Thyroid gland (tissue), 4 donors: ENCODE results near the gene MPST. TPM values are rescaled to one million over a fixed set of nuclear protein-coding genes. Genes with fewer than 3 reads are reported as not detected.

Experiments used
- DNase-seq, 2 donors: peaks; one replicate each; pipeline ENCODE4 v3.0.0-alpha.2; 2019
- H3K27ac ChIP-seq, 3 donors: fragments of 200-600 bp; sonication (generic); 1 replicate in 2 of 3; 2 replicates in 1 of 3; pipeline ENCODE4 v1.5.1; 2016 to 2019; ENCODE audit warnings: mild to moderate bottlenecking in 1 of 3, moderate library complexity in 1 of 3
- H3K27me3 ChIP-seq: fragments of 200-600 bp; sonication (generic); one replicate; pipeline ENCODE4 v1.5.1; 2019
- H3K36me3 ChIP-seq, 2 donors: fragments of 200-600 bp; sonication (generic); one replicate each; pipeline ENCODE4 v1.5.1; 2016 to 2019
- H3K4me1 ChIP-seq, 2 donors: fragments of 200-600 bp; sonication (generic); one replicate each; pipeline ENCODE4 v1.5.1; 2017 to 2019
- H3K4me3 ChIP-seq, 3 donors: fragments of 200-600 bp; sonication (generic); replicated peaks in 1 of 3; 1 replicate in 2 of 3; 2 replicates in 1 of 3; pipeline ENCODE4 v1.5.1; 2016; ENCODE audit warnings: mild to moderate bottlenecking in 1 of 3
- H3K9me3 ChIP-seq: fragments of 200-600 bp; sonication (generic); one replicate; pipeline ENCODE4 v1.5.1; 2017
- CTCF ChIP-seq, 6 experiments: fragments of 200-600 bp in 3 of 6; fragments of 450-650 bp in 3 of 6; sonication (generic) in 3 of 6; IDR thresholded peaks; one replicate each; pipeline ENCODE4 v1.5.1; 2016 to 2019; ENCODE audit warnings: antibody characterized with exemption in 6 of 6, mild to moderate bottlenecking in 2 of 6, inconsistent platforms in 1 of 6, moderate library complexity in 1 of 6
- POLR2A ChIP-seq, 2 donors: fragments of 450-650 bp; IDR thresholded peaks; one replicate each; pipeline ENCODE4 v1.6.1; 2017; ENCODE audit warnings: antibody characterized with exemption in 2 of 2, mild to moderate bottlenecking in 2 of 2, moderate library complexity in 1 of 2
- WGBS, 2 donors: methylation state at CpG; one replicate each; pipeline ENCODE4 v1.1.5; 2017; 5-methylcytosine and 5-hydroxymethylcytosine counted together
- intact Hi-C: fragments of 100-400 bp; cut with DNase I; formaldehyde crosslinking; loops from one replicate; pipeline ENCODE4 v1.15.1; 2023
- total RNA-seq, 4 donors: library from RNA; depleted of rRNA; stranded (reverse); fragments of >200 nt; gene quantifications; one replicate each; pipeline ENCODE4 v1.2.3, GENCODE V29; 2016

Gene MPST
- total RNA-seq, 4 donors from 2014 or later = 67.7 to 102 (median 93.6) TPM

- H3K27ac ChIP-seq = no peak overlapping the region
- no peaks in the 10 kb centered on the region for H3K27me3 ChIP-seq
- intact Hi-C loops = no loop called here
- no peak overlapping the region for H3K4me3 ChIP-seq
- H3K36me3 ChIP-seq = no peaks in the 10 kb centered on the region
- WGBS, 2 donors = 76 to 90% methylated on average over 12 to 15 of the region's 20 CpGs
- peaks cover 12 to 24% of the 10 kb centered on the region in 2 donors for H3K4me1 ChIP-seq
- TF ChIP-seq CTCF (IDR thresholded peaks at IDR 0.05) (no peak), POLR2A (IDR thresholded peaks at IDR 0.05) (no peak)
- no peaks in the 10 kb centered on the region for H3K9me3 ChIP-seq
- no peak for DNase-seq
These were observed 8.6 kb upstream of the MPST start for GRCh38 chr22:37010976-37011375.

- 97% methylated on average over 3 of the region's 3 CpGs for WGBS, 2 donors
- TF ChIP-seq POLR2A (IDR thresholded peaks at IDR 0.05) = no peak
- TF ChIP-seq CTCF (IDR thresholded peaks at IDR 0.05) = no peak
- DNase-seq = no peak
- intact Hi-C loops = no loop called here
- peaks cover 12 to 24% of the 10 kb centered on the region in 2 donors for H3K4me1 ChIP-seq
- H3K9me3 ChIP-seq = no peaks in the 10 kb centered on the region
- H3K27me3 ChIP-seq = no peaks in the 10 kb centered on the region
- peak overlapping the region in 2 of 3 donors; percentile 46 to 63 for H3K27ac ChIP-seq
- no peaks in the 10 kb centered on the region for H3K36me3 ChIP-seq
- H3K4me3 ChIP-seq = no peak overlapping the region
These were observed 8.1 kb upstream of the MPST start for GRCh38 chr22:37011472-37011871.

- intact Hi-C loops = no loop called here
- Histone ChIP-seq H3K9me3 (no peaks in the 10 kb centered on the region), H3K4me3 (no peak overlapping the region), H3K27ac (peak overlapping the region in 2 of 3 donors; percentile 46 to 63), H3K36me3 (no peaks in the 10 kb centered on the region), H3K27me3 (no peaks in the 10 kb centered on the region), H3K4me1 (peaks cover 12 to 27% of the 10 kb centered on the region in 2 donors)
- TF ChIP-seq CTCF (IDR thresholded peaks at IDR 0.05) (no peak), POLR2A (IDR thresholded peaks at IDR 0.05) (no peak)
- peak; percentile 67 to 68 for DNase-seq
- 68 to 75% methylated on average over 8 to 9 of the region's 9 CpGs for whole genome bisulfite sequencing, 2 donors
These were observed 7.2 kb upstream of the MPST start for GRCh38 chr22:37012262-37012904.

GRCh38 chr22:37012956-37013355, 6.6 kb upstream of the MPST start:
- DNase-seq = no peak
- no peaks in the 10 kb centered on the region for H3K36me3 ChIP-seq
- peaks cover 13 to 32% of the 10 kb centered on the region in 2 donors for H3K4me1 ChIP-seq
- WGBS, 2 donors = 86% methylated on average over 10 of the region's 10 CpGs
- intact Hi-C loops = no loop called here
- H3K27me3 ChIP-seq = no peaks in the 10 kb centered on the region
- TF ChIP-seq POLR2A (IDR thresholded peaks at IDR 0.05) = no peak
- no peak for TF ChIP-seq CTCF (IDR thresholded peaks at IDR 0.05)
- H3K9me3 ChIP-seq = no peaks in the 10 kb centered on the region
- H3K27ac ChIP-seq = peak overlapping the region in 1 of 3 donors; percentile 63
- H3K4me3 ChIP-seq = no peak overlapping the region

GRCh38 chr22:37014415-37014806, 5.1 kb upstream of the MPST start:
- 86 to 88% methylated on average over 3 to 4 of the region's 4 CpGs for WGBS, 2 donors
- DNase-seq = no peak
- Histone ChIP-seq H3K27me3 (no peaks in the 10 kb centered on the region), H3K9me3 (no peaks in the 10 kb centered on the region), H3K27ac (no peak overlapping the region), H3K4me3 (no peak overlapping the region), H3K36me3 (no peaks in the 10 kb centered on the region), H3K4me1 (peaks cover 20 to 39% of the 10 kb centered on the region in 2 donors)
- intact Hi-C loops = no loop called here
- TF ChIP-seq CTCF (IDR thresholded peaks at IDR 0.05) (no peak), POLR2A (IDR thresholded peaks at IDR 0.05) (no peak)
